Gastroesophageal sphincter (tissue), 3 donors: ENCODE data around the gene ZNF33B.
"Not testable (repeated sequence)": the region's sequence is repeated elsewhere in the genome, so short reads cannot be mapped to it uniquely, and the experiment has no call there.

ENCODE experiments used
- CTCF ChIP-seq, 4 experiments: fragments of 200-600 bp in 2 of 4; fragments of 450-650 bp in 2 of 4; sonication (generic) in 1 of 4; IDR thresholded peaks; one replicate each; pipeline ENCODE4 v1.5.1; 2017 to 2019; ENCODE audit warnings: antibody characterized with exemption in 4 of 4, mild to moderate bottlenecking in 2 of 4, moderate library complexity in 2 of 4
- EP300 ChIP-seq: sonication (generic); formaldehyde crosslinking; IDR thresholded peaks from one replicate; pipeline ENCODE4 v1.6.1; 2017; ENCODE audit warnings: antibody characterized with exemption, mild to moderate bottlenecking

- not testable (repeated sequence) for TF ChIP-seq CTCF (IDR thresholded peaks at IDR 0.05); EP300
Measured at GRCh38 chr10:42665181-42665979, 27.0 kb upstream of the ZNF33B start.
